Activated T-helper 1 cell treated with anti-CD3 and anti-CD28 coated beads, Interleukin-12 subunit alpha, Interleukin-12 subunit beta, Interleukin-2, Interleukin-4 antibody, amounts not matched to agents 30 ng/mL and 10 ng/mL and 1 ng/mL, durations not matched to agents 14 hours and 24 hours and 36 hours (primary cell): Measurements from ENCODE around the gene PEX26. TPM values are rescaled to one million over a fixed set of nuclear protein-coding genes. Genes with fewer than 3 reads are reported as not detected.

Experiments used
- DNase-seq: peaks from one replicate; pipeline ENCODE4 v3.0.0; 2021; ENCODE audit warnings: low spot score
- H3K27ac Mint-ChIP-seq: one replicate; pipeline ENCODE4 v1.8.0; 2021; ENCODE audit warnings: mild to moderate bottlenecking, mixed read lengths
- H3K27me3 Mint-ChIP-seq: one replicate; pipeline ENCODE4 v1.8.0; 2022; ENCODE audit warnings: mild to moderate bottlenecking, moderate library complexity, mixed read lengths; ENCODE audit not compliant: insufficient read depth
- H3K36me3 Mint-ChIP-seq: one replicate; pipeline ENCODE4 v1.8.0; 2021; ENCODE audit warnings: low read depth, mixed read lengths
- H3K4me1 Mint-ChIP-seq: one replicate; pipeline ENCODE4 v1.8.0; 2021; ENCODE audit warnings: low read depth, mixed read lengths
- H3K4me3 Mint-ChIP-seq: one replicate; pipeline ENCODE4 v1.8.0; 2021; ENCODE audit warnings: mild to moderate bottlenecking, moderate library complexity, mixed read lengths
- H3K9me3 Mint-ChIP-seq: one replicate; pipeline ENCODE4 v1.8.0; 2021; ENCODE audit warnings: mixed read lengths
- intact Hi-C: fragments of 100-400 bp; cut with micrococcal nuclease; formaldehyde crosslinking; loops from one replicate; pipeline ENCODE4 v1.15.1; 2024
- total RNA-seq: library from RNA; stranded (reverse); gene quantifications from 2 replicates; pipeline ENCODE4 v1.2.3, GENCODE V29; 2022

PEX26 gene
- total RNA-seq, 1 donor from 2014 or later: 50.0 TPM

DNA sequence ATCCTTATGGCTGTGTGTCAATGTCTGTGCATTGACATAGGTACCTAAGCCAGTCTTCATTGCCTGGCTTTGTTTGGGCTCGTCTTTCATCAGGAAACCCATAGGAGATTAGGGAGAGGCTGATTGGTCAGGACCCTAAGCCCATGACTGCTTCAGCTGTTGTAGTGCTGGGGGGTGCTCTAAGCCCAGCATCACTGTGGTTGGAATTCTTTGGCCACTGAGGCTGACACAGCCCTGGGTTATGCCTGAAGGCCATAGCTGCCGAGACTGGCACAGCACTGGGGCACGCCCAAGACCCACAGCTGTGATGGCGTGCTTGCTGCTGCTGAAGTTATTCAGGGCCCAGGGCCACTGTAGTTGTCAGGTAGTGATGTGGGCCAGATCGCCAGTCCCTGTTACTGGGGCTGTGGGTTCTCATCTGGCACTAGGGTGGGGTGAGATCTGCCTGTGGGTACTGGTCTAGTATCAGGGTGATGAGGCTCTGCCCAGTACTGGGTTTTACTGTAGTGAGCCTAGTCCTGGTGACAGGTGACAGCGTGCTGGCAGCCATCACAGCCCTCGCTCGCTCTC lies 77.1 kb downstream of the PEX26 start:
- intact Hi-C loops: no loop called here
- Mint-ChIP-seq H3K27me3 (no peaks in the 10 kb centered on the region), H3K36me3 (peaks cover 18% of the 10 kb centered on the region), H3K27ac (peak overlapping the region; percentile 32), H3K9me3 (no peaks in the 10 kb centered on the region), H3K4me3 (no peak overlapping the region), H3K4me1 (peaks cover 43% of the 10 kb centered on the region)
- no peak for DNase-seq

Other genes with a start within 250 kb of the PEX26 start
- 47.8 and 50.6 TPM in 2 replicates for gene MICAL3, start 53.4 kb upstream of the PEX26 start, total RNA-seq
- gene TUBA8, start 32.8 kb downstream of the PEX26 start, total RNA-seq: 1.1 and 1.5 TPM in 2 replicates
- 22.4 and 24.2 TPM in 2 replicates for gene USP18, start 72.2 kb downstream of the PEX26 start, total RNA-seq